Activated B cell treated with CpG ODN at 0.5 μM for 24 hours (primary cell): ENCODE results near the gene RADX. TPM values are rescaled to one million over a fixed set of nuclear protein-coding genes. Genes with fewer than 3 reads are reported as not detected.

Source experiments
- ATAC-seq: fragments of 200-7000 bp; cut with Tn5 transposase; one replicate; pipeline ENCODE4 v1.10.0; 2021; ENCODE audit warnings: low read depth, mild to moderate bottlenecking, moderate library complexity
- CTCF ChIA-PET: fragments of 350-600 bp; sonication (Branson Sonifier 250); formaldehyde crosslinking; loops from one replicate; lab custom pipeline; 2021; ENCODE audit warnings: antibody characterized with exemption; lab: Charles Lee
- POLR2A ChIA-PET: fragments of 350-600 bp; sonication (Branson Sonifier 250); formaldehyde crosslinking; loops from one replicate; lab custom pipeline; 2021; ENCODE audit warnings: antibody characterized with exemption; lab: Charles Lee
- DNase-seq: peaks from one replicate; pipeline ENCODE4 v3.0.0; 2022
- H3K27ac Mint-ChIP-seq: one replicate; pipeline ENCODE4 v1.8.0; 2020; ENCODE audit warnings: mixed read lengths
- H3K27me3 Mint-ChIP-seq: one replicate; pipeline ENCODE4 v1.8.0; 2021; ENCODE audit warnings: mixed read lengths
- H3K36me3 Mint-ChIP-seq: one replicate; pipeline ENCODE4 v1.8.0; 2021; ENCODE audit warnings: low read depth, mixed read lengths
- H3K4me1 Mint-ChIP-seq: one replicate; pipeline ENCODE4 v1.8.0; 2021; ENCODE audit warnings: mixed read lengths
- H3K4me3 Mint-ChIP-seq: one replicate; pipeline ENCODE4 v1.8.0; 2020; ENCODE audit warnings: mild to moderate bottlenecking, mixed read lengths
- H3K9me3 Mint-ChIP-seq: one replicate; pipeline ENCODE4 v1.8.0; 2020; ENCODE audit warnings: mixed read lengths
- CTCF ChIP-seq: fragments of 200-600 bp; IDR thresholded peaks from one replicate; pipeline ENCODE4 v1.8.0; 2022; ENCODE audit warnings: antibody characterized with exemption, mild to moderate bottlenecking
- intact Hi-C: fragments of 100-400 bp; cut with micrococcal nuclease; formaldehyde crosslinking; loops from one replicate; pipeline ENCODE4 v1.15.1; 2024
- total RNA-seq: library from RNA; stranded (reverse); gene quantifications from 2 replicates; pipeline ENCODE4 v1.2.3, GENCODE V29; 2022

RADX gene
- total RNA-seq, 1 donor from 2014 or later = 10.9 TPM

GRCh38 chrX:106696502-106696901 lies 84.7 kb downstream of the RADX start:
- DNase-seq (no peak), ATAC-seq (no peak)
- intact Hi-C loops = no loop called here
- no peak overlapping the region for H3K4me3 Mint-ChIP-seq
- H3K9me3 Mint-ChIP-seq = no peaks in the 10 kb centered on the region
- no peaks in the 10 kb centered on the region for H3K36me3 Mint-ChIP-seq
- H3K27me3 Mint-ChIP-seq = no peaks in the 10 kb centered on the region
- no peak for TF ChIP-seq CTCF
- ChIA-PET POLR2A (no interaction called here), CTCF (no interaction called here)
- no peaks in the 10 kb centered on the region for H3K4me1 Mint-ChIP-seq
- no peak overlapping the region for H3K27ac Mint-ChIP-seq

- DNase-seq (no peak), ATAC-seq (no peak)
- Mint-ChIP-seq H3K4me3 (no peak overlapping the region), H3K4me1 (no peaks in the 10 kb centered on the region), H3K27me3 (no peaks in the 10 kb centered on the region), H3K27ac (no peak overlapping the region), H3K36me3 (no peaks in the 10 kb centered on the region), H3K9me3 (no peaks in the 10 kb centered on the region)
- intact Hi-C loops = no loop called here
- TF ChIP-seq CTCF = no peak
- ChIA-PET CTCF (no interaction called here), POLR2A (no interaction called here)
These were observed 86.9 kb downstream of the RADX start for GRCh38 chrX:106698693-106699092.

GRCh38 chrX:106702636-106703035 lies 90.9 kb downstream of the RADX start:
- Mint-ChIP-seq H3K4me1 (no peaks in the 10 kb centered on the region), H3K36me3 (no peaks in the 10 kb centered on the region), H3K27ac (no peak overlapping the region), H3K9me3 (no peaks in the 10 kb centered on the region), H3K27me3 (peaks cover 1% of the 10 kb centered on the region), H3K4me3 (no peak overlapping the region)
- POLR2A ChIA-PET = no interaction called here
- ATAC-seq = no peak
- CTCF ChIA-PET = no interaction called here
- no peak for DNase-seq
- TF ChIP-seq CTCF = no peak
- intact Hi-C loops = no loop called here

GRCh38 chrX:106706466-106706865 lies 94.7 kb downstream of the RADX start:
- Mint-ChIP-seq H3K27ac (no peak overlapping the region), H3K9me3 (no peaks in the 10 kb centered on the region), H3K36me3 (no peaks in the 10 kb centered on the region), H3K4me3 (no peak overlapping the region), H3K27me3 (peaks cover 2% of the 10 kb centered on the region), H3K4me1 (no peaks in the 10 kb centered on the region)
- ChIA-PET CTCF (no interaction called here), POLR2A (no interaction called here)
- TF ChIP-seq CTCF = no peak
- ATAC-seq (no peak), DNase-seq (no peak)
- intact Hi-C loops = no loop called here

GRCh38 chrX:106707771-106708454 lies 96.1 kb downstream of the RADX start:
- Mint-ChIP-seq H3K27ac (no peak overlapping the region), H3K4me1 (no peaks in the 10 kb centered on the region), H3K4me3 (no peak overlapping the region), H3K36me3 (no peaks in the 10 kb centered on the region), H3K27me3 (peaks cover 2% of the 10 kb centered on the region), H3K9me3 (no peaks in the 10 kb centered on the region)
- POLR2A ChIA-PET = no interaction called here
- DNase-seq (no peak), ATAC-seq (no peak)
- intact Hi-C loops = no loop called here
- TF ChIP-seq CTCF = no peak
- CTCF ChIA-PET = no interaction called here
